OCI-LY7 (cell line): ENCODE measurements around the gene MSH2.

ENCODE experiments used
- EZH2phosphoT487 ChIP-seq: fragments of 200-600 bp; sonication (generic); IDR thresholded peaks from 2 replicates; pipeline ENCODE4 v1.6.1; 2018; ENCODE audit warnings: low read depth, borderline replicate concordance, mild to moderate bottlenecking, mixed run types, antibody characterized with exemption, low read length, moderate library complexity, mixed read lengths
- TF ChIP-seq, protein P1 (sequence below): fragments of 200-600 bp; sonication (generic); conservative IDR thresholded peaks from 2 replicates; pipeline ENCODE4 v1.5.1; 2014; ENCODE audit warnings: mild to moderate bottlenecking, antibody characterized with exemption, low read length, moderate library complexity, mixed read lengths

GRCh38 chr2:47528455-47528854, 125.5 kb downstream of the MSH2 start:
- TF ChIP-seq, protein P1, sequence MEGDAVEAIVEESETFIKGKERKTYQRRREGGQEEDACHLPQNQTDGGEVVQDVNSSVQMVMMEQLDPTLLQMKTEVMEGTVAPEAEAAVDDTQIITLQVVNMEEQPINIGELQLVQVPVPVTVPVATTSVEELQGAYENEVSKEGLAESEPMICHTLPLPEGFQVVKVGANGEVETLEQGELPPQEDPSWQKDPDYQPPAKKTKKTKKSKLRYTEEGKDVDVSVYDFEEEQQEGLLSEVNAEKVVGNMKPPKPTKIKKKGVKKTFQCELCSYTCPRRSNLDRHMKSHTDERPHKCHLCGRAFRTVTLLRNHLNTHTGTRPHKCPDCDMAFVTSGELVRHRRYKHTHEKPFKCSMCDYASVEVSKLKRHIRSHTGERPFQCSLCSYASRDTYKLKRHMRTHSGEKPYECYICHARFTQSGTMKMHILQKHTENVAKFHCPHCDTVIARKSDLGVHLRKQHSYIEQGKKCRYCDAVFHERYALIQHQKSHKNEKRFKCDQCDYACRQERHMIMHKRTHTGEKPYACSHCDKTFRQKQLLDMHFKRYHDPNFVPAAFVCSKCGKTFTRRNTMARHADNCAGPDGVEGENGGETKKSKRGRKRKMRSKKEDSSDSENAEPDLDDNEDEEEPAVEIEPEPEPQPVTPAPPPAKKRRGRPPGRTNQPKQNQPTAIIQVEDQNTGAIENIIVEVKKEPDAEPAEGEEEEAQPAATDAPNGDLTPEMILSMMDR = no peak
- TF ChIP-seq EZH2phosphoT487 = no peak
